Heart right ventricle (tissue), 16 donors: ENCODE data around the gene ACTN3. TPM values are rescaled to one million over a fixed set of nuclear protein-coding genes. Genes with fewer than 3 reads are reported as not detected.
"Not testable (repeated sequence)": the region's sequence is repeated elsewhere in the genome, so short reads cannot be mapped to it uniquely, and the experiment has no call there.

Source experiments
- ATAC-seq, 8 donors: fragments of 200-7000 bp; cut with Tn5 transposase; one replicate each; pipeline ENCODE4 v1.9.1; 2020; ENCODE audit warnings: mild to moderate bottlenecking in 8 of 8, moderate library complexity in 8 of 8, moderate number of reproducible peaks in 1 of 8
- DNase-seq, 2 donors: peaks; one replicate each; pipeline ENCODE4 v3.0.0-alpha.2; 2020
- H3K27ac ChIP-seq, 10 donors: fragments of 200-600 bp; sonication (generic) in 2 of 10; one replicate each; pipeline versions ENCODE4 v1.5.0 to v1.8.0; 2020 to 2022; ENCODE audit warnings: mild to moderate bottlenecking in 3 of 10
- H3K27me3 ChIP-seq, 7 donors: fragments of 200-600 bp; one replicate each; pipeline ENCODE4 v1.8.0; 2021 to 2022; ENCODE audit warnings: mild to moderate bottlenecking in 2 of 7
- H3K36me3 ChIP-seq, 9 donors: fragments of 200-600 bp; sonication (generic) in 1 of 9; one replicate each; pipeline versions ENCODE4 v1.5.0 to v1.8.0; 2020 to 2022; ENCODE audit warnings: mild to moderate bottlenecking in 2 of 9
- H3K4me1 ChIP-seq, 9 donors: fragments of 200-600 bp; sonication (generic) in 1 of 9; one replicate each; pipeline versions ENCODE4 v1.5.0 to v1.8.0; 2020 to 2022; ENCODE audit warnings: mild to moderate bottlenecking in 4 of 9
- H3K4me3 ChIP-seq, 10 donors: fragments of 200-600 bp; sonication (generic) in 2 of 10; one replicate each; pipeline versions ENCODE4 v1.5.0 to v1.8.0; 2020 to 2022; ENCODE audit warnings: mild to moderate bottlenecking in 7 of 10, moderate library complexity in 2 of 10
- H3K9me3 ChIP-seq, 11 donors: fragments of 200-600 bp in 10 of 11; sonication (generic) in 2 of 11; one replicate each; pipeline versions ENCODE4 v1.5.0 to v1.8.0; 2013 to 2022; ENCODE audit warnings: mild to moderate bottlenecking in 2 of 11, control low read depth in 1 of 11, moderate library complexity in 1 of 11
- WGBS, 2 donors: extraction: QIAGEN DNeasy Blood & Tissue Kit; methylation state at CpG; one replicate each; pipeline ENCODE4 v1.1.7; 2013; ENCODE audit warnings: inconsistent platforms in 1 of 2; 5-methylcytosine and 5-hydroxymethylcytosine counted together
- intact Hi-C, 10 donors: fragments of 100-400 bp; cut with DNase I; formaldehyde crosslinking; loops; one replicate each; pipeline versions ENCODE4 v1.11.1 to v1.14.2; 2022
- polyA plus RNA-seq, 2 donors: library from polyadenylated mRNA; stranded (reverse); fragments of 200-250 nt; gene quantifications; one replicate each; pipeline ENCODE4 v1.2.3, GENCODE V29; 2013
- total RNA-seq, 10 donors: library from RNA; stranded (reverse); fragmentation: NEBNext Ultra II Directional in 3 of 10; extraction: Animal tissue kit (Norgen Biotek cat#: 25700) in 3 of 10; gene quantifications; one replicate each; pipeline versions ENCODE4 v1.2.1 to v1.2.4, GENCODE V29; 2021 to 2023
- TF ChIP-seq, protein P1 (sequence below), 9 donors: fragments of 200-600 bp; sonication (generic) in 2 of 9; IDR thresholded peaks; one replicate each; pipeline versions ENCODE4 v1.5.0 to v1.8.0; 2021 to 2022; ENCODE audit warnings: antibody characterized with exemption in 9 of 9, mild to moderate bottlenecking in 5 of 9, moderate library complexity in 1 of 9
- donor health status: Arrhythmogenic right ventricular cardiomyopathy.
- donor health status: ischemic (EF 13 %, LVEDD 7.1; RV severe dilation, severe dysfunction).
- donor health status: healthy with polysubstance abuse.
- donor health status: DM: no; HTN: yes; CAD: no.
- donor health status: DM: no; HTN: no; CAD: no.
- donor health status: ischemic (EF 25% LVEDD 6.9; RV normal size, moderate dysfunction).
- donor health status: ischemic (EF 25% LVEDD 5.7; RV mildly dilated, moderate dysfunction).
- donor health status: healthy.
- donor health status: DM: yes; HTN: yes; CAD: no.
- donor health status: Ischemic cardiomyopathy.
- donor health status: ischemic (EF 35%, LVEDD 5.7; RV mildly dilated, moderate dysfunction).
- donor health status: nonischemic (EF 11% LVEDD 7.7; RV severe dilation, severe dysfunction).
- donor health status: DM: yes; HTN: yes; CAD: no.
- donor health status: PGD.
- donor health status: ischemic (EF 29% LVEDD 5.4; RV normal size, mild dysfunction).
- donor health status: nonischemic (EF 23%, LVEDD 6.1; RV moderate dilation, normal function).

ACTN3 gene
- total and polyA plus RNA-seq, 12 donors, result 0.03 to 0.24 TPM; not detected in 10

DNA sequence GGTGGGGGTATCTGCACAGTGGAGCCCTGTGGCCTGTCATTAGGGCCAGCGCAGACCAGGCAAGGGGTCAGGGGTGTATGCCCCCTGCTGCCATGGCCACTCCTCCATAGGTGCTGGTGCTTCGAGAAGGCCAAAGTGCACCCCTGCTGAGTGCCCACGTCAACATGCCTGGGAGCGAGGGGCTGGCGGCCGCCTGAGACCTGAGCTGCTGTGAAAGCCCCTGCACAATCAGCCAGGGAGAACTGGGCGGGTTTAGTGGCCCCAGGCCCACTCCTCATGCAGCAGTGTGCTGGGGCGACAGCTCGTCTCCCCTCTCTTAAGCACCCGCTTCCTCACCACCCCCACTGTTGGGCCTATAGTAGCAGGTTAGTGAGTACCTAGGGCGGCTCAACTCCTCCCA lies 14.9 kb upstream of the ACTN3 start:
- peak in 2 of 8 donors; percentile 18 for ATAC-seq

GRCh38 chr11:66532784-66533183 lies 13.9 kb upstream of the ACTN3 start:
- Histone ChIP-seq H3K4me3 (no peak overlapping the region), H3K4me1 (no peaks in the 10 kb centered on the region), H3K36me3 (peaks cover 0 to 77% (median 0%) of the 10 kb centered on the region in 9 donors), H3K9me3 (no peaks in the 10 kb centered on the region), H3K27ac (no peak overlapping the region), H3K27me3 (no peaks in the 10 kb centered on the region)
- 76 to 77% methylated on average over 6 of the region's 6 CpGs for WGBS, 2 donors
- ATAC-seq (no peak), DNase-seq (no peak)
- TF ChIP-seq, protein P1, sequence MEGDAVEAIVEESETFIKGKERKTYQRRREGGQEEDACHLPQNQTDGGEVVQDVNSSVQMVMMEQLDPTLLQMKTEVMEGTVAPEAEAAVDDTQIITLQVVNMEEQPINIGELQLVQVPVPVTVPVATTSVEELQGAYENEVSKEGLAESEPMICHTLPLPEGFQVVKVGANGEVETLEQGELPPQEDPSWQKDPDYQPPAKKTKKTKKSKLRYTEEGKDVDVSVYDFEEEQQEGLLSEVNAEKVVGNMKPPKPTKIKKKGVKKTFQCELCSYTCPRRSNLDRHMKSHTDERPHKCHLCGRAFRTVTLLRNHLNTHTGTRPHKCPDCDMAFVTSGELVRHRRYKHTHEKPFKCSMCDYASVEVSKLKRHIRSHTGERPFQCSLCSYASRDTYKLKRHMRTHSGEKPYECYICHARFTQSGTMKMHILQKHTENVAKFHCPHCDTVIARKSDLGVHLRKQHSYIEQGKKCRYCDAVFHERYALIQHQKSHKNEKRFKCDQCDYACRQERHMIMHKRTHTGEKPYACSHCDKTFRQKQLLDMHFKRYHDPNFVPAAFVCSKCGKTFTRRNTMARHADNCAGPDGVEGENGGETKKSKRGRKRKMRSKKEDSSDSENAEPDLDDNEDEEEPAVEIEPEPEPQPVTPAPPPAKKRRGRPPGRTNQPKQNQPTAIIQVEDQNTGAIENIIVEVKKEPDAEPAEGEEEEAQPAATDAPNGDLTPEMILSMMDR (IDR thresholded peaks at IDR 0.05), result no peak
- intact Hi-C loops, result no loop called here

More for the DNA sequence above, 14.9 kb upstream of the ACTN3 start:
- DNase-seq, result no peak
- Histone ChIP-seq H3K27me3 (no peaks in the 10 kb centered on the region), H3K4me1 (no peaks in the 10 kb centered on the region), H3K36me3 (peaks cover 0 to 81% (median 0%) of the 10 kb centered on the region in 9 donors), H3K27ac (no peak overlapping the region), H3K9me3 (no peaks in the 10 kb centered on the region), H3K4me3 (no peak overlapping the region)
- 91 to 93% methylated on average over 11 of the region's 11 CpGs for WGBS, 2 donors
- TF ChIP-seq, protein P1 (IDR thresholded peaks at IDR 0.05), result no peak
- intact Hi-C loops, result no loop called here

DNA sequence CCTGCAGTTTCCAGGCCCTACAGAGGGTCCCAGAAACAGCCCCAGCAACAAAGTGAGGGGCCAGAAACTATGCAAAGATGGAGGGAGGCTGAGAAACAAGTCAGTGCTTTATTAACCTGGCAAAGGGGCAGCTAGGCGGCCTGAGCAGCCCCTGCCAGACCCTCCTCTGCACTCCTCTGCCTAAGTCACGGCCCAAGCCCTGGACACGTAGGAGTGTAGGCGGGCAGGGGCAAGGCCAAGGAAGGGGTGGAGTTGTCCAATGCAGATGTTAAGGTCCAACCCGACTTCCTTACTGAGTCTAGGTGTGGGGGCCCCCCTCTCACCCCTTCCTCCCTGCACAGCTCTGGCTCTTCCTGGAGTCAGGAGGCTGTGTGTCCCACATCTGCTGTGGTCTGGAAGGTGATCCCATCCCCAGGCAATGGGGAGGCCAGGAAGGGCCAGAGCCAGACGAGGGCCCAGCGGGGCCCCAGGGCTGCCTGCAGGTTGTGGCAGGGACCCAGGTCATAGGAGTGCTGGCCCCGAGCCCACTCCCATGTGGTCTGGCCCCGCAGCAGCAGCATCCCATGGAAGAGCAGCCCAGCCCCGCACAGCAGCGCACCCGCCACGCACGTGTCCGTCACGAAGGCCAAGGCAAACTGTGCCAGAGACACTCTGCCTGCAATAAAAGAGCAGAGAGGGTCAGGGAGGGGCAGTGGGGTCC lies 7.4 kb upstream of the ACTN3 start:
- Histone ChIP-seq H3K9me3 (no peaks in the 10 kb centered on the region), H3K4me1 (peaks cover 3 to 23% (median 10%) of the 10 kb centered on the region in 9 donors), H3K27ac (no peak overlapping the region), H3K36me3 (peaks cover 0 to 84% (median 6%) of the 10 kb centered on the region in 9 donors), H3K27me3 (no peaks in the 10 kb centered on the region), H3K4me3 (no peak overlapping the region)
- TF ChIP-seq, protein P1 (IDR thresholded peaks at IDR 0.05), result no peak
- DNase-seq (no peak), ATAC-seq (peak in 2 of 8 donors; percentile 15 to 32)
- WGBS, 2 donors, result 86 to 88% methylated on average over 16 of the region's 16 CpGs
- intact Hi-C loops, result no loop called here

DNA sequence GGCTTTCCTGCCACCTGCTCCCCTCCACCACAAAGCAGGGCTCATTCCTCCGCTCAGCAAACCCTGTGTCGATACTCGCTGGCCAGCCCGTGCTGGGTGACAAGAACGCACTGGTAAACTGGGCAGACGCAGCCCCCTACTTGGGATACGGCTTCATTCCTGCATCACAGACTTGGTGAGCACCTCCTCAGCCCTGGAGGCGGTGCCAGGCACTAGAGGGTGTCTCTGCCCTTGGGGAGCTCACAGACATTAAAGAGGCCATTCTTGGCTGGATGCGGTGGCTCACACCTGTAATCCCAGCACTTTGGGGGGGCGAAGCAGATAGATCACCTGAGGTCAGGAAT lies 6.9 kb upstream of the ACTN3 start:
- Histone ChIP-seq H3K4me1 (peaks cover 3 to 29% (median 16%) of the 10 kb centered on the region in 9 donors), H3K36me3 (peaks cover 0 to 79% (median 6%) of the 10 kb centered on the region in 9 donors), H3K9me3 (no peaks in the 10 kb centered on the region), H3K27me3 (no peaks in the 10 kb centered on the region), H3K27ac (no peak overlapping the region), H3K4me3 (no peak overlapping the region)
- 90 to 97% methylated on average over 10 of the region's 10 CpGs for WGBS, 2 donors
- TF ChIP-seq, protein P1 (IDR thresholded peaks at IDR 0.05), result no peak
- DNase-seq (no peak), ATAC-seq (no peak)
- intact Hi-C loops, result loop anchor here in 1 of 10 donors (10.0 kb wide), 1 partner anchor 905 kb away; the partner anchor contains the start of gene CORO1B

- not testable (repeated sequence) for H3K27ac ChIP-seq, H3K4me3 ChIP-seq, ATAC-seq, DNase-seq, H3K9me3 ChIP-seq, H3K27me3 ChIP-seq
- intact Hi-C loops, result loop anchor here in 1 of 10 donors (10.0 kb wide), 1 partner anchor 904 kb away; the partner anchor contains the start of gene CORO1B
- 78 to 86% methylated on average over 8 of the region's 8 CpGs for WGBS, 2 donors
- Histone ChIP-seq H3K4me1 (peaks cover 3 to 36% (median 23%) of the 10 kb centered on the region in 9 donors), H3K36me3 (peaks cover 0 to 73% (median 6%) of the 10 kb centered on the region in 9 donors)
Measured at GRCh38 chr11:66540598-66540997, 6.1 kb upstream of the ACTN3 start.
